GM12878 (cell line): ENCODE measurements around the gene CMTM3. TPM values are rescaled to one million over a fixed set of nuclear protein-coding genes. Genes with fewer than 3 reads are reported as not detected.

Source experiments
- CEBPB ChIP-seq, 2 experiments: fragments of 150-350 bp in 1 of 2; IDR thresholded peaks; 2 replicates each; pipeline ENCODE4 v1.6.1; 2012 to 2014; ENCODE audit warnings: low read depth in 2 of 2, low read length in 2 of 2, borderline replicate concordance in 1 of 2, inconsistent platforms in 1 of 2
- GABPA ChIP-seq: IDR thresholded peaks from 2 replicates; pipeline ENCODE4 v1.6.1; 2014; ENCODE audit warnings: antibody characterized with exemption, low read depth, mild to moderate bottlenecking, inconsistent platforms
- NR2C1 ChIP-seq: fragments of 450-650 bp; IDR thresholded peaks from 2 replicates; pipeline ENCODE4 v1.6.1; 2017; ENCODE audit warnings: antibody characterized with exemption, mild to moderate bottlenecking, moderate library complexity
- NR2C2 ChIP-seq: IDR thresholded peaks from 2 replicates; pipeline ENCODE4 v1.6.1; 2011; ENCODE audit warnings: borderline replicate concordance, low read depth; ENCODE audit not compliant: control insufficient read depth, insufficient read length
- PBX3 ChIP-seq: IDR thresholded peaks from 2 replicates; pipeline ENCODE4 v1.6.1; 2011; ENCODE audit warnings: mild to moderate bottlenecking, low read depth, low read length, moderate library complexity; ENCODE audit not compliant: insufficient replicate concordance
- TBL1XR1 ChIP-seq: IDR thresholded peaks from 2 replicates; pipeline ENCODE4 v1.6.1; 2012; ENCODE audit warnings: low read depth, low read length, improper control_type of control experiment
- TCF3 ChIP-seq: IDR thresholded peaks from 2 replicates; pipeline ENCODE4 v1.6.1; 2012; ENCODE audit warnings: low read depth, mild to moderate bottlenecking, low read length, borderline replicate concordance; ENCODE audit not compliant: insufficient read depth
- ZNF592 ChIP-seq: fragments of 450-650 bp; IDR thresholded peaks from 2 replicates; pipeline ENCODE4 v1.6.1; 2017; ENCODE audit warnings: mild to moderate bottlenecking, moderate library complexity
- polyA plus RNA-seq, 11 experiments: library from polyadenylated mRNA; depleted of rRNA in 4 of 11; unstranded in 6 of 11; stranded (reverse) in 5 of 11; fragments of >200 nt; fragmentation: Nextera tagmentation in 4 of 11; fragmentation: Illumina TruSeq in 1 of 11; extraction: Ambion mirVana in 4 of 11; extraction: Trizol in 1 of 11; gene quantifications; 1 replicate in 1 of 11; 2 replicates in 10 of 11; pipeline versions ENCODE4 v1.2.1 to v1.2.3, GENCODE V29; 2011 to 2016; ENCODE audit warnings: inconsistent platforms in 2 of 11, missing spikeins in 2 of 11, low read depth in 1 of 11
- total RNA-seq, 4 experiments: library from RNA; depleted of rRNA in 3 of 4; stranded (reverse); fragments of >200 nt in 3 of 4; fragmentation: Illumina TruSeq in 1 of 4; extraction: Trizol in 1 of 4; gene quantifications; 2 replicates each; pipeline versions ENCODE4 v1.2.1 to v1.2.3, GENCODE V29; 2013 to 2021
- TF ChIP-seq, protein P1 (sequence below): IDR thresholded peaks from 2 replicates; pipeline ENCODE4 v1.6.1; 2012; ENCODE audit warnings: improper control_type of control experiment, low read depth, low read length; ENCODE audit not compliant: insufficient replicate concordance

Gene CMTM3
- total and polyA plus RNA-seq, 10 of the 15 experiments (the other 5 are each of a cell fraction or from before 2014, with no cell fraction given) = 5.4 to 47.4 (median 28.6) TPM

DNA sequence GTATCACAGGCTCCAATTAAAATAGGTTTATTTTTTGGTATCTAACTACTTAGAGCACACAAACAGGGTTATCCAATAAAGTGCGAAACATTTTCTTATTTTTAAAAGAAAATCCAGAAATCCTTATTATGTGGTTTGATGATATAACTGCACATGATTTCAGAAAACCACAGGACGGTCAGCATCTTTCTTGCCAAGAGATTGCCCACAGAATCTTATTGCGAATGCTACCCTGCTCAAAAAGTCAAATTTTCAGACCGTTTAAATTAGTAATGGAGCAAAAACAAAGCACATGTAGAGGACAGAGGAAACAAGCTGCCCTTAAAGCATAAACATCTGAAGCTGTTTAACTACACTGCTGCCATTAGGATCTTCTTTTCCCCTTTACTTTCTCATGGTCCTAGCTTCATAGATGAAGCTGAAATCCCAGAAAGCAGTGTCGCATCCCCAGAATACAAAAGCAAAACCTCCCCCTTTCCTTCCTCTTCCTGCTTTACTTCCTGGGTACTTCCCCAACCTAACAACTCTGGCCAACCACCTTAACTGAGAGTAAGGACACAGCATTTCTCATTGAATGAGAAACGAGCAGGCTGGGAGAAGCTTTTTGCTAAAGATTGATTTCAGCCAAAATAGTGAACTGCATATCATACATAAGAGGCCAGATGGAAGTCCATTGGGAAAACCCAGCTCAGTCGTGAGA, 48.3 kb downstream of the CMTM3 start (continued):
- no peak for TF ChIP-seq ZNF592
- TF ChIP-seq, protein P1, sequence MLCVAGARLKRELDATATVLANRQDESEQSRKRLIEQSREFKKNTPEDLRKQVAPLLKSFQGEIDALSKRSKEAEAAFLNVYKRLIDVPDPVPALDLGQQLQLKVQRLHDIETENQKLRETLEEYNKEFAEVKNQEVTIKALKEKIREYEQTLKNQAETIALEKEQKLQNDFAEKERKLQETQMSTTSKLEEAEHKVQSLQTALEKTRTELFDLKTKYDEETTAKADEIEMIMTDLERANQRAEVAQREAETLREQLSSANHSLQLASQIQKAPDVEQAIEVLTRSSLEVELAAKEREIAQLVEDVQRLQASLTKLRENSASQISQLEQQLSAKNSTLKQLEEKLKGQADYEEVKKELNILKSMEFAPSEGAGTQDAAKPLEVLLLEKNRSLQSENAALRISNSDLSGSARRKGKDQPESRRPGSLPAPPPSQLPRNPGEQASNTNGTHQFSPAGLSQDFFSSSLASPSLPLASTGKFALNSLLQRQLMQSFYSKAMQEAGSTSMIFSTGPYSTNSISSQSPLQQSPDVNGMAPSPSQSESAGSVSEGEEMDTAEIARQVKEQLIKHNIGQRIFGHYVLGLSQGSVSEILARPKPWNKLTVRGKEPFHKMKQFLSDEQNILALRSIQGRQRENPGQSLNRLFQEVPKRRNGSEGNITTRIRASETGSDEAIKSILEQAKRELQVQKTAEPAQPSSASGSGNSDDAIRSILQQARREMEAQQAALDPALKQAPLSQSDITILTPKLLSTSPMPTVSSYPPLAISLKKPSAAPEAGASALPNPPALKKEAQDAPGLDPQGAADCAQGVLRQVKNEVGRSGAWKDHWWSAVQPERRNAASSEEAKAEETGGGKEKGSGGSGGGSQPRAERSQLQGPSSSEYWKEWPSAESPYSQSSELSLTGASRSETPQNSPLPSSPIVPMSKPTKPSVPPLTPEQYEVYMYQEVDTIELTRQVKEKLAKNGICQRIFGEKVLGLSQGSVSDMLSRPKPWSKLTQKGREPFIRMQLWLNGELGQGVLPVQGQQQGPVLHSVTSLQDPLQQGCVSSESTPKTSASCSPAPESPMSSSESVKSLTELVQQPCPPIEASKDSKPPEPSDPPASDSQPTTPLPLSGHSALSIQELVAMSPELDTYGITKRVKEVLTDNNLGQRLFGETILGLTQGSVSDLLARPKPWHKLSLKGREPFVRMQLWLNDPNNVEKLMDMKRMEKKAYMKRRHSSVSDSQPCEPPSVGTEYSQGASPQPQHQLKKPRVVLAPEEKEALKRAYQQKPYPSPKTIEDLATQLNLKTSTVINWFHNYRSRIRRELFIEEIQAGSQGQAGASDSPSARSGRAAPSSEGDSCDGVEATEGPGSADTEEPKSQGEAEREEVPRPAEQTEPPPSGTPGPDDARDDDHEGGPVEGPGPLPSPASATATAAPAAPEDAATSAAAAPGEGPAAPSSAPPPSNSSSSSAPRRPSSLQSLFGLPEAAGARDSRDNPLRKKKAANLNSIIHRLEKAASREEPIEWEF = no peak
- TF ChIP-seq TBL1XR1 = no peak
- no peak for TF ChIP-seq NR2C2
- TF ChIP-seq NR2C1 = no peak
- TF ChIP-seq PBX3 = no peak
- no peak for TF ChIP-seq TCF3
- TF ChIP-seq CEBPB (IDR thresholded peaks at IDR 0.05; ENCODE audit: borderline replicate concordance in 1 of 2, low read depth in 2 of 2, low read length in 2 of 2) = no peak
- no peak for TF ChIP-seq GABPA
- TF ChIP-seq, all 136 proteins: peak for 0
